ENCODE data around the gene TIAM1.

DNA sequence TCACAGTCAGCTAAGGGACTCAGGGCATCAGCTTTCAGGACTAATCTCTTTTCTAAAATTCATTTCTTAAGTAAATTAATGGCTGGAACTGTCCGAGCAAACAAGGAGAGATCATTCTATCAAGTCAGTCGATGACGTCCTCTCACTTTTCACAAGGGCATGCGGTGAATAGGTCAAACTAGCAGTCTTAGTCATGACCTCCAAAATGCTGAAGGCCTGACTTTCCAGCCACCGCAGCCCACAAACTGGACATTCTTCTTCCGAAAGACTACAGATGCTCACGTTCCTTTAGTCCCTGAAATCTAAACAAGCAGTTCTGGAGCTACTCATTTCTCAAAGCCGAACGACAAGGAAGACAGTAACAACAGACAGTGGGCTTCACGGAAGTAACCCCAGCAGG, 127.9 kb downstream of the TIAM1 start:
- no peak for TF ChIP-seq POLR2A (IDR thresholded peaks at IDR 0.05)
- TF ChIP-seq, protein P1, sequence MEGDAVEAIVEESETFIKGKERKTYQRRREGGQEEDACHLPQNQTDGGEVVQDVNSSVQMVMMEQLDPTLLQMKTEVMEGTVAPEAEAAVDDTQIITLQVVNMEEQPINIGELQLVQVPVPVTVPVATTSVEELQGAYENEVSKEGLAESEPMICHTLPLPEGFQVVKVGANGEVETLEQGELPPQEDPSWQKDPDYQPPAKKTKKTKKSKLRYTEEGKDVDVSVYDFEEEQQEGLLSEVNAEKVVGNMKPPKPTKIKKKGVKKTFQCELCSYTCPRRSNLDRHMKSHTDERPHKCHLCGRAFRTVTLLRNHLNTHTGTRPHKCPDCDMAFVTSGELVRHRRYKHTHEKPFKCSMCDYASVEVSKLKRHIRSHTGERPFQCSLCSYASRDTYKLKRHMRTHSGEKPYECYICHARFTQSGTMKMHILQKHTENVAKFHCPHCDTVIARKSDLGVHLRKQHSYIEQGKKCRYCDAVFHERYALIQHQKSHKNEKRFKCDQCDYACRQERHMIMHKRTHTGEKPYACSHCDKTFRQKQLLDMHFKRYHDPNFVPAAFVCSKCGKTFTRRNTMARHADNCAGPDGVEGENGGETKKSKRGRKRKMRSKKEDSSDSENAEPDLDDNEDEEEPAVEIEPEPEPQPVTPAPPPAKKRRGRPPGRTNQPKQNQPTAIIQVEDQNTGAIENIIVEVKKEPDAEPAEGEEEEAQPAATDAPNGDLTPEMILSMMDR (IDR thresholded peaks at IDR 0.05): no peak

All from heart left ventricle (tissue), 13 donors.